Measurements from ENCODE around the gene APPL2. TPM values are rescaled to one million over a fixed set of nuclear protein-coding genes. Genes with fewer than 3 reads are reported as not detected.

Gene APPL2
- total and polyA plus RNA-seq, 2 of the 13 experiments (the other 11 are each of a cell fraction or from before 2014, with no cell fraction given) = 9.9 to 11.1 TPM

DNA sequence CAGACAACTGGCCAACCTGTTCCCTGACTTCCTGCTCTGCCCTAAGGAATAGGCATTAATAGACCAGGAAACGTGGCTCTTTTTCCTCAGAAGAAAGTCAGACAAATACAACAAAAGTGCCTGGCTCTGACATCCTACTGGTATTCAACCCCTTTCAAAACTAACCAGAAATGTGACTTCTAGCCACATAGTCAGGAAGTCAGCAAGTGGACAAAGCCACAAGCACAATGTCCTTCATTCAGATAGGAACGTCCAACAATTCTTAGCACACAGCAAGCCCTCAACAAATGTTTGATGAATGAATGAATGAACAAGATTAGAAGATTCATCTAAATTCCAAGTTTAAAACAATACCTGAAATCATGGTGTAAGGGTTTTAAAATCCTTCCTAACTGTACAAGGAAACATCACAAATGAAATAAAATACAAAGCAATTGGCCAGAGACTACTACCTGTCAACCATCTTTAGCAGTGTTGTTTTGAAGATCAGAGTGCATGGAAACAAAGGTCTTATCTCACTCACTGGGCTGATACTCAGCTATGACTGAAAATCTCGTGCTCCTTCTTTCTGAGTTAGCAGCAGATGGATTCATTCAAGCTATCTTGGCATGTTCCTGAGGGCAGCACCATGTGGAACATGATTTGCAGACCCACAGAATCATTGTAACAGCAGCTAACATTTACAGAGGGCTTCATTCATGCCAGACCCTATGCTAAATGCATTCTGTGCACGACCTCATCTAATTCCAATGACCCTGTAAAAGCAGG lies 16.5 kb downstream of the APPL2 start:
- in situ Hi-C loops (cut with HindIII; ENCODE audit: extremely low pct_ligation_motif_present, low pct_unique_long_range_greater_than_20kb) = no loop called here
- Histone ChIP-seq H2AFZ (ENCODE audit: low read length) (no peak overlapping the region), H3K9ac (ENCODE audit: insufficient read depth, low read depth, low read length) (no peak overlapping the region), H3K4me3 (replicated peaks in 1 of 3; ENCODE audit: insufficient read depth in 1 of 3, low read depth in 2 of 3, low read length in 3 of 3) (no peak overlapping the region), H3K27me3 (ENCODE audit: control insufficient read depth in 1 of 2, insufficient read depth in 2 of 2, low read length in 2 of 2) (no peaks in the 10 kb centered on the region), H3K9me3 (ENCODE audit: low read length) (no peaks in the 10 kb centered on the region), H3K79me2 (ENCODE audit: insufficient read depth, low read length) (no peaks in the 10 kb centered on the region), H3K27ac (ENCODE audit: extremely low read length, insufficient read depth, low read length) (no peak overlapping the region), H3K36me3 (replicated peaks in 1 of 2; ENCODE audit: control insufficient read depth in 1 of 2, insufficient read depth in 2 of 2, low read length in 2 of 2) (peaks cover 9 to 47% of the 10 kb centered on the region in 2 experiments; a peak in 4 of 5 replicates), H4K20me1 (ENCODE audit: insufficient read depth, low read length) (no peaks in the 10 kb centered on the region), H3K4me1 (ENCODE audit: insufficient read depth, low read length) (peaks cover 10% of the 10 kb centered on the region), H3K4me2 (ENCODE audit: low read depth, low read length) (no peak overlapping the region)
- ChIA-PET POLR2A (no interaction called here), CTCF (ENCODE audit: low intra/inter-chr PET ratio, low total read pairs) (no interaction called here)
- WGBS (ENCODE audit: low lambda C conversion rate) = 90% methylated on average over 4 of the region's 4 CpGs
- ATAC-seq (no peak), FAIRE-seq (no peak), DNase-seq (ENCODE audit: low spot score) (no peak)
- no TSS peak for BruUV-seq (replicated peaks)
- intact Hi-C loops (cut with micrococcal nuclease; ENCODE audit: unreplicated experiment) = no loop called here
- TF ChIP-seq MZF1 (CRISPR knock-in tag; IDR thresholded peaks at IDR 0.05; ENCODE audit: borderline replicate concordance) = no peak
- no peak for TF ChIP-seq SRSF9 (IDR thresholded peaks at IDR 0.05; ENCODE audit: borderline replicate concordance, insufficient read depth, low read depth, low read length, poor library complexity, severe bottlenecking)
- no peak for TF ChIP-seq ZNF501 (CRISPR knock-in tag; IDR thresholded peaks at IDR 0.05)
- no peak for TF ChIP-seq SRSF1 (optimal IDR thresholded peaks at IDR 0.05; ENCODE audit: low read depth, low read length)
- TF ChIP-seq, protein P1, sequence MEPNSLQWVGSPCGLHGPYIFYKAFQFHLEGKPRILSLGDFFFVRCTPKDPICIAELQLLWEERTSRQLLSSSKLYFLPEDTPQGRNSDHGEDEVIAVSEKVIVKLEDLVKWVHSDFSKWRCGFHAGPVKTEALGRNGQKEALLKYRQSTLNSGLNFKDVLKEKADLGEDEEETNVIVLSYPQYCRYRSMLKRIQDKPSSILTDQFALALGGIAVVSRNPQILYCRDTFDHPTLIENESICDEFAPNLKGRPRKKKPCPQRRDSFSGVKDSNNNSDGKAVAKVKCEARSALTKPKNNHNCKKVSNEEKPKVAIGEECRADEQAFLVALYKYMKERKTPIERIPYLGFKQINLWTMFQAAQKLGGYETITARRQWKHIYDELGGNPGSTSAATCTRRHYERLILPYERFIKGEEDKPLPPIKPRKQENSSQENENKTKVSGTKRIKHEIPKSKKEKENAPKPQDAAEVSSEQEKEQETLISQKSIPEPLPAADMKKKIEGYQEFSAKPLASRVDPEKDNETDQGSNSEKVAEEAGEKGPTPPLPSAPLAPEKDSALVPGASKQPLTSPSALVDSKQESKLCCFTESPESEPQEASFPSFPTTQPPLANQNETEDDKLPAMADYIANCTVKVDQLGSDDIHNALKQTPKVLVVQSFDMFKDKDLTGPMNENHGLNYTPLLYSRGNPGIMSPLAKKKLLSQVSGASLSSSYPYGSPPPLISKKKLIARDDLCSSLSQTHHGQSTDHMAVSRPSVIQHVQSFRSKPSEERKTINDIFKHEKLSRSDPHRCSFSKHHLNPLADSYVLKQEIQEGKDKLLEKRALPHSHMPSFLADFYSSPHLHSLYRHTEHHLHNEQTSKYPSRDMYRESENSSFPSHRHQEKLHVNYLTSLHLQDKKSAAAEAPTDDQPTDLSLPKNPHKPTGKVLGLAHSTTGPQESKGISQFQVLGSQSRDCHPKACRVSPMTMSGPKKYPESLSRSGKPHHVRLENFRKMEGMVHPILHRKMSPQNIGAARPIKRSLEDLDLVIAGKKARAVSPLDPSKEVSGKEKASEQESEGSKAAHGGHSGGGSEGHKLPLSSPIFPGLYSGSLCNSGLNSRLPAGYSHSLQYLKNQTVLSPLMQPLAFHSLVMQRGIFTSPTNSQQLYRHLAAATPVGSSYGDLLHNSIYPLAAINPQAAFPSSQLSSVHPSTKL (CRISPR knock-in tag; IDR thresholded peaks at IDR 0.05) = no peak
- TF ChIP-seq SKI (IDR thresholded peaks at IDR 0.05; ENCODE audit: partially characterized antibody) = no peak
- TF ChIP-seq ZSCAN12 (CRISPR knock-in tag; IDR thresholded peaks at IDR 0.05) = no peak
- no peak for TF ChIP-seq ZNF619 (CRISPR knock-in tag; IDR thresholded peaks at IDR 0.05)
- TF ChIP-seq HNF4G (IDR thresholded peaks at IDR 0.05; ENCODE audit: borderline replicate concordance, low read depth, low read length) = no peak
- TF ChIP-seq HNF4G (CRISPR knock-in tag; IDR thresholded peaks at IDR 0.05; ENCODE audit: borderline replicate concordance, low read depth) = no peak
- TF ChIP-seq, protein P2, sequence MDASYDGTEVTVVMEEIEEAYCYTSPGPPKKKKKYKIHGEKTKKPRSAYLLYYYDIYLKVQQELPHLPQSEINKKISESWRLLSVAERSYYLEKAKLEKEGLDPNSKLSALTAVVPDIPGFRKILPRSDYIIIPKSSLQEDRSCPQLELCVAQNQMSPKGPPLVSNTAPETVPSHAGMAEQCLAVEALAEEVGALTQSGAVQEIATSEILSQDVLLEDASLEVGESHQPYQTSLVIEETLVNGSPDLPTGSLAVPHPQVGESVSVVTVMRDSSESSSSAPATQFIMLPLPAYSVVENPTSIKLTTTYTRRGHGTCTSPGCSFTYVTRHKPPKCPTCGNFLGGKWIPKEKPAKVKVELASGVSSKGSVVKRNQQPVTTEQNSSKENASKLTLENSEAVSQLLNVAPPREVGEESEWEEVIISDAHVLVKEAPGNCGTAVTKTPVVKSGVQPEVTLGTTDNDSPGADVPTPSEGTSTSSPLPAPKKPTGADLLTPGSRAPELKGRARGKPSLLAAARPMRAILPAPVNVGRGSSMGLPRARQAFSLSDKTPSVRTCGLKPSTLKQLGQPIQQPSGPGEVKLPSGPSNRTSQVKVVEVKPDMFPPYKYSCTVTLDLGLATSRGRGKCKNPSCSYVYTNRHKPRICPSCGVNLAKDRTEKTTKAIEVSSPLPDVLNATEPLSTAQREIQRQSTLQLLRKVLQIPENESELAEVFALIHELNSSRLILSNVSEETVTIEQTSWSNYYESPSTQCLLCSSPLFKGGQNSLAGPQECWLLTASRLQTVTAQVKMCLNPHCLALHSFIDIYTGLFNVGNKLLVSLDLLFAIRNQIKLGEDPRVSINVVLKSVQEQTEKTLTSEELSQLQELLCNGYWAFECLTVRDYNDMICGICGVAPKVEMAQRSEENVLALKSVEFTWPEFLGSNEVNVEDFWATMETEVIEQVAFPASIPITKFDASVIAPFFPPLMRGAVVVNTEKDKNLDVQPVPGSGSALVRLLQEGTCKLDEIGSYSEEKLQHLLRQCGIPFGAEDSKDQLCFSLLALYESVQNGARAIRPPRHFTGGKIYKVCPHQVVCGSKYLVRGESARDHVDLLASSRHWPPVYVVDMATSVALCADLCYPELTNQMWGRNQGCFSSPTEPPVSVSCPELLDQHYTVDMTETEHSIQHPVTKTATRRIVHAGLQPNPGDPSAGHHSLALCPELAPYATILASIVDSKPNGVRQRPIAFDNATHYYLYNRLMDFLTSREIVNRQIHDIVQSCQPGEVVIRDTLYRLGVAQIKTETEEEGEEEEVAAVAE (CRISPR knock-in tag; IDR thresholded peaks at IDR 0.05; ENCODE audit: borderline replicate concordance) = no peak
- no peak for TF ChIP-seq RFX5 (IDR thresholded peaks at IDR 0.05; ENCODE audit: low read depth, low read length)
- TF ChIP-seq, protein P3, sequence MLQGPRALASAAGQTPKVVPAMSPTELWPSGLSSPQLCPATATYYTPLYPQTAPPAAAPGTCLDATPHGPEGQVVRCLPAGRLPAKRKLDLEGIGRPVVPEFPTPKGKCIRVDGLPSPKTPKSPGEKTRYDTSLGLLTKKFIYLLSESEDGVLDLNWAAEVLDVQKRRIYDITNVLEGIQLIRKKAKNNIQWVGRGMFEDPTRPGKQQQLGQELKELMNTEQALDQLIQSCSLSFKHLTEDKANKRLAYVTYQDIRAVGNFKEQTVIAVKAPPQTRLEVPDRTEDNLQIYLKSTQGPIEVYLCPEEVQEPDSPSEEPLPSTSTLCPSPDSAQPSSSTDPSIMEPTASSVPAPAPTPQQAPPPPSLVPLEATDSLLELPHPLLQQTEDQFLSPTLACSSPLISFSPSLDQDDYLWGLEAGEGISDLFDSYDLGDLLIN (CRISPR knock-in tag; IDR thresholded peaks at IDR 0.05; ENCODE audit: borderline replicate concordance) = no peak
- no peak for TF ChIP-seq SMARCC2 (IDR thresholded peaks at IDR 0.05)
- TF ChIP-seq SRSF4 (IDR thresholded peaks at IDR 0.05; ENCODE audit: low read depth, low read length, poor library complexity, severe bottlenecking) = no peak
